Common myeloid progenitor, CD34-positive (primary cell): ENCODE measurements around the gene HIVEP2.

Experiments used
- CTCF ChIA-PET: fragments of 350-600 bp; sonication (Branson Sonifier 250); formaldehyde crosslinking; loops from one replicate; lab custom pipeline; 2021; ENCODE audit warnings: antibody characterized with exemption; lab: Charles Lee
- POLR2A ChIA-PET: fragments of 350-600 bp; sonication (Branson Sonifier 250); formaldehyde crosslinking; loops from one replicate; lab custom pipeline; 2021; ENCODE audit warnings: antibody characterized with exemption; lab: Charles Lee
- DNase-seq, 3 donors: peaks; one replicate each; pipeline versions ENCODE4 v3.0.0 to v3.0.0-alpha.2; 2013
- H3K27ac ChIP-seq, 2 experiments: 1 replicate in 1 of 2; 2 replicates in 1 of 2; pipeline ENCODE4 v1.7.0; 2013; ENCODE audit warnings: inconsistent platforms in 2 of 2, low read length in 2 of 2, mild to moderate bottlenecking in 2 of 2, low read depth in 1 of 2, moderate library complexity in 1 of 2; ENCODE audit not compliant: severe bottlenecking in 2 of 2, insufficient read depth in 1 of 2, poor library complexity in 1 of 2
- H3K27me3 ChIP-seq, 5 experiments: replicated peaks in 2 of 5; 1 replicate in 3 of 5; 2 replicates in 2 of 5; pipeline versions ENCODE4 v1.6.1 to v1.7.0; 2013; ENCODE audit warnings: low read length in 4 of 5, mild to moderate bottlenecking in 2 of 5, moderate library complexity in 2 of 5, inconsistent platforms in 1 of 5; ENCODE audit not compliant: insufficient read depth in 5 of 5, control insufficient read depth in 4 of 5
- H3K36me3 ChIP-seq, 4 experiments: 1 replicate in 2 of 4; 2 replicates in 2 of 4; pipeline versions ENCODE4 v1.6.1 to v1.7.0; 2013; ENCODE audit warnings: low read length in 3 of 4, control low read depth in 1 of 4, mild to moderate bottlenecking in 1 of 4; ENCODE audit not compliant: control insufficient read depth in 4 of 4, insufficient read depth in 4 of 4
- H3K4me1 ChIP-seq, 4 experiments: 1 replicate in 3 of 4; 2 replicates in 1 of 4; pipeline versions ENCODE4 v1.6.1 to v1.7.1; 2013; ENCODE audit warnings: low read length in 3 of 4, mild to moderate bottlenecking in 3 of 4, control low read depth in 1 of 4, inconsistent platforms in 1 of 4, moderate library complexity in 1 of 4; ENCODE audit not compliant: control insufficient read depth in 4 of 4, insufficient read depth in 4 of 4; ENCODE audit errors: control extremely low read depth in 1 of 4
- H3K4me3 ChIP-seq, 7 experiments: 1 replicate in 4 of 7; 2 replicates in 3 of 7; pipeline versions ENCODE4 v1.5.1 to v1.7.0; 2013; ENCODE audit warnings: mild to moderate bottlenecking in 7 of 7, low read length in 6 of 7, moderate library complexity in 6 of 7, inconsistent platforms in 2 of 7, low read depth in 2 of 7, control low read depth in 1 of 7; ENCODE audit not compliant: insufficient read depth in 4 of 7, control insufficient read depth in 1 of 7; ENCODE audit errors: extremely low read depth in 1 of 7
- H3K9me3 ChIP-seq, 5 experiments: 1 replicate in 4 of 5; 2 replicates in 1 of 5; pipeline versions ENCODE4 v1.6.1 to v1.7.1; 2013; ENCODE audit warnings: low read length in 4 of 5, mild to moderate bottlenecking in 2 of 5, inconsistent platforms in 1 of 5, low read depth in 1 of 5, moderate library complexity in 1 of 5; ENCODE audit not compliant: control insufficient read depth in 4 of 5, insufficient read depth in 2 of 5; ENCODE audit errors: control extremely low read depth in 1 of 5
- WGBS: methylation state at CpG from one replicate; pipeline ENCODE4 v1.1.5; 2013; ENCODE audit not compliant: insufficient coverage; 5-methylcytosine and 5-hydroxymethylcytosine counted together

Gene HIVEP2

DNA sequence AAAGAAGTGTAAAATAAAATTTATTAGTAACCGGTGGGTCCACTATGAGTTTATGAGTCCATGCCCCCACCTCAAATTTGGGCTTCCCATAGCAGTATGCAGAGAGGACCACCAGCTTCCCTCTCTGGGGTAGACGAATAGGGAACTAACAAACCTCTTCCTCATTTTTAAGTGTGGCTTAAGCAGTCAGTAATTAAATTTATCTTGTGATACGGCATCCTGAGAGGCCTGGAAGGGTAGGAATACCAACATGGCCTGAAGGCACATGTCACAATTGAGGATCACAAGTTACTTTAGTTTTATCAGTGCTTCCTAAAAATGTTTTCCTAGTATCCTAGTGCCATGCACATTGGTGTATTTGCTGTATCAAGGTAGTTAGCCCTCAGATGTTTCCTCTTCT lies 239.9 kb downstream of the HIVEP2 start:
- Histone ChIP-seq H3K4me3 (no peak overlapping the region), H3K4me1 (peaks cover 21 to 57% (median 41%) of the 10 kb centered on the region in 4 experiments), H3K36me3 (no peaks in the 10 kb centered on the region), H3K27ac (no peak overlapping the region), H3K27me3 (no peaks in the 10 kb centered on the region), H3K9me3 (no peaks in the 10 kb centered on the region)
- 0% methylated on average over 2 of the region's 3 CpGs for WGBS
- ChIA-PET CTCF (interaction anchor here (1.6 to 2.0 kb wide), 2 partner anchors 11 to 23 kb away, joined by 3 to 5 read pairs; no protein-coding TSS in a partner anchor), POLR2A (interaction anchor here (0.7 kb wide), 1 partner anchor 149 kb away, joined by 4 read pairs; no protein-coding TSS in a partner anchor)
- DNase-seq: peak; percentile 26 to 77 (median 68)

DNA sequence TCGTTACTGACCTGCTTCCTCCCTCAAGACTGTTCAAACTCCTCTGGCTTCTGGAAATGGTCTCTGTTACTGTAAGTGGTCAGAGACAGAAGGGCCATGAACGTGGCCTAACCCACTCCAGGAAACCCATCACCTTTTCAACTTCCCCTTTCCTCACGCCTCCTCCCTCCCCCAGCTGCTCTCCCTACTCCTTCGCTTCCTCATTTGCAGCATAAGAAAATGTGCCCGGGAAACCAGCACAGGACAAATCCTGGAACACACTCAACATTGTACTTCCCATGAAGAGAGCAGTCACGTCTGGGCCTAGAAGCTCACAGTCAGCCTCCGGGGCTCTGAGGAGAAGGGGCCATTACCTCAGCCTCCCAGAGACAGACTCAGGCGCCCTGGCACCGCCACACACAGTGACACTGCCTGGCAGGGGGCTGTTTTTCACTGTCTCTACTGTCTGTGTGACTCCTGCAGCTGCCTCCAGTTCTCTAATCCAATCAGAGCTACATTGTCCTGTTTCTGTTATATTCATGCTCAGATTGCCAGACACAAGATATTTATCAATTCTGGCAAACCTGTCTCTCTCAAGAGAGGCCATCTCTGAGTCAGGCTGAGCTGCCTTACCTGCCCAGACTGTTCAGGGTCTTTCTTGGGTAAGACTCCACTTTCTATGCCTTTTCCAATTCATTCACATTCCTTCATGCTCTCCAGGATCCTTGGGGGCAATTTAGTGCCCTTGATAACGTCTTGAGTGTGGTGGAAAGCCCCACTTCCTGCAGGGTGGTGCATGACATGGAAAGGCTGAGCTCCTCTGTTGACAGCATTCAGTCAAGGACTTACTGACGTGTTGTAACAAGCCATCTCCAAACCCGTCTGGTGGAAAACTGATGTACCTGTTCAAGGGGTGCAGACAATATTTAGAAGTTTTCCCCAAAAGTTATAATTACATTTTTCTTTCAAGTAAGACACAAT lies 242.2 kb downstream of the HIVEP2 start:
- Histone ChIP-seq H3K4me1 (peaks cover 21 to 57% (median 44%) of the 10 kb centered on the region in 4 experiments), H3K27me3 (no peaks in the 10 kb centered on the region), H3K4me3 (peak overlapping the region in 2 of 7 experiments; percentile 6 to 16), H3K36me3 (no peaks in the 10 kb centered on the region), H3K27ac (no peak overlapping the region), H3K9me3 (no peaks in the 10 kb centered on the region)
- peak; percentile 66 to 90 (median 83) for DNase-seq
- WGBS: 15% methylated on average over 10 of the region's 12 CpGs
- ChIA-PET POLR2A (interaction anchor here (0.6 to 1.0 kb wide), 3 partner anchors 21 to 243 kb away, joined by 3 read pairs; no protein-coding TSS in a partner anchor), CTCF (interaction anchor here (0.7 to 1.8 kb wide), 8 partner anchors 10 to 724 kb away, joined by 3 to 6 read pairs (median 3); no protein-coding TSS in a partner anchor)
